GM23338 (cell line): ENCODE results near the gene HCST. TPM values are rescaled to one million over a fixed set of nuclear protein-coding genes. Genes with fewer than 3 reads are reported as not detected.

Experiments used
- CREB1 ChIP-seq: fragments of 250-450 bp; sonication (Bioruptor Pico); IDR thresholded peaks from 2 replicates; pipeline ENCODE4 v1.5.0; 2020; ENCODE audit warnings: low read depth, mild to moderate bottlenecking, moderate library complexity
- EZH2phosphoT487 ChIP-seq: fragments of 200-600 bp; sonication (generic); IDR thresholded peaks from one replicate; pipeline ENCODE4 v1.8.1; 2018; ENCODE audit warnings: antibody characterized with exemption; ENCODE audit not compliant: unreplicated experiment
- JUNB ChIP-seq: IDR thresholded peaks from one replicate; pipeline ENCODE4 v1.6.1; 2016; ENCODE audit warnings: antibody characterized with exemption; ENCODE audit not compliant: unreplicated experiment
- NANOG ChIP-seq: IDR thresholded peaks from 2 replicates; pipeline ENCODE4 v1.6.1; 2016; ENCODE audit warnings: antibody characterized with exemption, borderline replicate concordance
- ZNF331 ChIP-seq: fragments of 250-450 bp; sonication (Bioruptor Pico); IDR thresholded peaks from 2 replicates; pipeline ENCODE4 v1.5.0; 2020; ENCODE audit warnings: low read depth, mild to moderate bottlenecking, moderate library complexity
- polyA plus RNA-seq: library from polyadenylated mRNA; unstranded; fragments of >200 nt; fragmentation: Nextera tagmentation; extraction: Ambion mirVana; gene quantifications from 2 replicates; pipeline ENCODE4 v1.2.1, GENCODE V29; 2016
- total RNA-seq: library from RNA; depleted of rRNA; stranded (reverse); fragments of >200 nt; shearing (Covaris generic); gene quantifications from 2 replicates; pipeline ENCODE4 v1.2.3, GENCODE V29; 2014
- TF ChIP-seq, protein P1 (sequence below): fragments of 250-450 bp; sonication (Bioruptor Pico); IDR thresholded peaks from 2 replicates; pipeline ENCODE4 v1.5.0; 2020; ENCODE audit warnings: mild to moderate bottlenecking, moderate library complexity
- TF ChIP-seq, protein P2 (sequence below): IDR thresholded peaks from 2 replicates; pipeline ENCODE4 v1.6.1; 2016; ENCODE audit warnings: antibody characterized with exemption
- TF ChIP-seq, protein P3 (sequence below): IDR thresholded peaks from one replicate; pipeline ENCODE4 v1.6.1; 2018; ENCODE audit warnings: antibody characterized with exemption; ENCODE audit not compliant: unreplicated experiment

The HCST gene
- total and polyA plus RNA-seq, 2 experiments from 2014 or later, result 2.1 TPM; not detected in 1

DNA sequence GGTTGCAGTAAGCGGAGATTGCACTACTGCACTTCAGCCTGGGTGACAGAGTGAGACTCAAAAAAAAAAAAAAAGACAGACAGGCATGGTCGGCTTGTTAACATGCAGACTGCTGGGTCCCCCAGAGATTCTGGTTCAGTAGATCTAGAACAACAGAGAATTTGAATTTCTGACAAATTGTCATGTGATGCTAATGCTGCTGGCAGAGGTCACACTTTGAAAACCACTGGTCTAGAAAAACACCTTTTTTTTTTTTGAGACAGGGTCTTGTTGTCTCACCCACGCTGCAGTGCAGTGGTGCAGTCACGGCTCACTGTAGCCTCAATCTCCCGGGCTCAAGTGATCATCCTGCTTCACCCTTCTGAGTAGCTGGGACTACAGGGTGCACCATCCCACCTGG, 26.2 kb downstream of the HCST start (continued):
- TF ChIP-seq, protein P1, sequence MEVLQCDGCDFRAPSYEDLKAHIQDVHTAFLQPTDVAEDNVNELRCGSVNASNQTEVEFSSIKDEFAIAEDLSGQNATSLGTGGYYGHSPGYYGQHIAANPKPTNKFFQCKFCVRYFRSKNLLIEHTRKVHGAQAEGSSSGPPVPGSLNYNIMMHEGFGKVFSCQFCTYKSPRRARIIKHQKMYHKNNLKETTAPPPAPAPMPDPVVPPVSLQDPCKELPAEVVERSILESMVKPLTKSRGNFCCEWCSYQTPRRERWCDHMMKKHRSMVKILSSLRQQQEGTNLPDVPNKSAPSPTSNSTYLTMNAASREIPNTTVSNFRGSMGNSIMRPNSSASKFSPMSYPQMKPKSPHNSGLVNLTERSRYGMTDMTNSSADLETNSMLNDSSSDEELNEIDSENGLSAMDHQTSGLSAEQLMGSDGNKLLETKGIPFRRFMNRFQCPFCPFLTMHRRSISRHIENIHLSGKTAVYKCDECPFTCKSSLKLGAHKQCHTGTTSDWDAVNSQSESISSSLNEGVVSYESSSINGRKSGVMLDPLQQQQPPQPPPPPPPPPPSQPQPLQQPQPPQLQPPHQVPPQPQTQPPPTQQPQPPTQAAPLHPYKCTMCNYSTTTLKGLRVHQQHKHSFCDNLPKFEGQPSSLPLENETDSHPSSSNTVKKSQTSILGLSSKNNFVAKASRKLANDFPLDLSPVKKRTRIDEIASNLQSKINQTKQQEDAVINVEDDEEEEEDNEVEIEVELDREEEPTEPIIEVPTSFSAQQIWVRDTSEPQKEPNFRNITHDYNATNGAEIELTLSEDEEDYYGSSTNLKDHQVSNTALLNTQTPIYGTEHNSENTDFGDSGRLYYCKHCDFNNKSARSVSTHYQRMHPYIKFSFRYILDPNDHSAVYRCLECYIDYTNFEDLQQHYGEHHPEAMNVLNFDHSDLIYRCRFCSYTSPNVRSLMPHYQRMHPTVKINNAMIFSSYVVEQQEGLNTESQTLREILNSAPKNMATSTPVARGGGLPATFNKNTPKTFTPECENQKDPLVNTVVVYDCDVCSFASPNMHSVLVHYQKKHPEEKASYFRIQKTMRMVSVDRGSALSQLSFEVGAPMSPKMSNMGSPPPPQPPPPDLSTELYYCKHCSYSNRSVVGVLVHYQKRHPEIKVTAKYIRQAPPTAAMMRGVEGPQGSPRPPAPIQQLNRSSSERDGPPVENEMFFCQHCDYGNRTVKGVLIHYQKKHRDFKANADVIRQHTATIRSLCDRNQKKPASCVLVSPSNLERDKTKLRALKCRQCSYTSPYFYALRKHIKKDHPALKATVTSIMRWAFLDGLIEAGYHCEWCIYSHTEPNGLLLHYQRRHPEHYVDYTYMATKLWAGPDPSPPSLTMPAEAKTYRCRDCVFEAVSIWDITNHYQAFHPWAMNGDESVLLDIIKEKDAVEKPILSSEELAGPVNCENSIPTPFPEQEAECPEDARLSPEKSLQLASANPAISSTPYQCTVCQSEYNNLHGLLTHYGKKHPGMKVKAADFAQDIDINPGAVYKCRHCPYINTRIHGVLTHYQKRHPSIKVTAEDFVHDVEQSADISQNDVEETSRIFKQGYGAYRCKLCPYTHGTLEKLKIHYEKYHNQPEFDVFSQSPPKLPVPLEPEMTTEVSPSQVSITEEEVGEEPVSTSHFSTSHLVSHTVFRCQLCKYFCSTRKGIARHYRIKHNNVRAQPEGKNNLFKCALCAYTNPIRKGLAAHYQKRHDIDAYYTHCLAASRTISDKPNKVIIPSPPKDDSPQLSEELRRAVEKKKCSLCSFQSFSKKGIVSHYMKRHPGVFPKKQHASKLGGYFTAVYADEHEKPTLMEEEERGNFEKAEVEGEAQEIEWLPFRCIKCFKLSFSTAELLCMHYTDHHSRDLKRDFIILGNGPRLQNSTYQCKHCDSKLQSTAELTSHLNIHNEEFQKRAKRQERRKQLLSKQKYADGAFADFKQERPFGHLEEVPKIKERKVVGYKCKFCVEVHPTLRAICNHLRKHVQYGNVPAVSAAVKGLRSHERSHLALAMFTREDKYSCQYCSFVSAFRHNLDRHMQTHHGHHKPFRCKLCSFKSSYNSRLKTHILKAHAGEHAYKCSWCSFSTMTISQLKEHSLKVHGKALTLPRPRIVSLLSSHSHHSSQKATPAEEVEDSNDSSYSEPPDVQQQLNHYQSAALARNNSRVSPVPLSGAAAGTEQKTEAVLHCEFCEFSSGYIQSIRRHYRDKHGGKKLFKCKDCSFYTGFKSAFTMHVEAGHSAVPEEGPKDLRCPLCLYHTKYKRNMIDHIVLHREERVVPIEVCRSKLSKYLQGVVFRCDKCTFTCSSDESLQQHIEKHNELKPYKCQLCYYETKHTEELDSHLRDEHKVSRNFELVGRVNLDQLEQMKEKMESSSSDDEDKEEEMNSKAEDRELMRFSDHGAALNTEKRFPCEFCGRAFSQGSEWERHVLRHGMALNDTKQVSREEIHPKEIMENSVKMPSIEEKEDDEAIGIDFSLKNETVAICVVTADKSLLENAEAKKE (CRISPR knock-in tag), result no peak
- TF ChIP-seq NANOG (no peak), CREB1 (no peak), ZNF331 (CRISPR knock-in tag) (no peak), EZH2phosphoT487 (no peak), JUNB (no peak)
- TF ChIP-seq, protein P2, sequence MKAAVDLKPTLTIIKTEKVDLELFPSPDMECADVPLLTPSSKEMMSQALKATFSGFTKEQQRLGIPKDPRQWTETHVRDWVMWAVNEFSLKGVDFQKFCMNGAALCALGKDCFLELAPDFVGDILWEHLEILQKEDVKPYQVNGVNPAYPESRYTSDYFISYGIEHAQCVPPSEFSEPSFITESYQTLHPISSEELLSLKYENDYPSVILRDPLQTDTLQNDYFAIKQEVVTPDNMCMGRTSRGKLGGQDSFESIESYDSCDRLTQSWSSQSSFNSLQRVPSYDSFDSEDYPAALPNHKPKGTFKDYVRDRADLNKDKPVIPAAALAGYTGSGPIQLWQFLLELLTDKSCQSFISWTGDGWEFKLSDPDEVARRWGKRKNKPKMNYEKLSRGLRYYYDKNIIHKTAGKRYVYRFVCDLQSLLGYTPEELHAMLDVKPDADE, result no peak
- TF ChIP-seq, protein P3, sequence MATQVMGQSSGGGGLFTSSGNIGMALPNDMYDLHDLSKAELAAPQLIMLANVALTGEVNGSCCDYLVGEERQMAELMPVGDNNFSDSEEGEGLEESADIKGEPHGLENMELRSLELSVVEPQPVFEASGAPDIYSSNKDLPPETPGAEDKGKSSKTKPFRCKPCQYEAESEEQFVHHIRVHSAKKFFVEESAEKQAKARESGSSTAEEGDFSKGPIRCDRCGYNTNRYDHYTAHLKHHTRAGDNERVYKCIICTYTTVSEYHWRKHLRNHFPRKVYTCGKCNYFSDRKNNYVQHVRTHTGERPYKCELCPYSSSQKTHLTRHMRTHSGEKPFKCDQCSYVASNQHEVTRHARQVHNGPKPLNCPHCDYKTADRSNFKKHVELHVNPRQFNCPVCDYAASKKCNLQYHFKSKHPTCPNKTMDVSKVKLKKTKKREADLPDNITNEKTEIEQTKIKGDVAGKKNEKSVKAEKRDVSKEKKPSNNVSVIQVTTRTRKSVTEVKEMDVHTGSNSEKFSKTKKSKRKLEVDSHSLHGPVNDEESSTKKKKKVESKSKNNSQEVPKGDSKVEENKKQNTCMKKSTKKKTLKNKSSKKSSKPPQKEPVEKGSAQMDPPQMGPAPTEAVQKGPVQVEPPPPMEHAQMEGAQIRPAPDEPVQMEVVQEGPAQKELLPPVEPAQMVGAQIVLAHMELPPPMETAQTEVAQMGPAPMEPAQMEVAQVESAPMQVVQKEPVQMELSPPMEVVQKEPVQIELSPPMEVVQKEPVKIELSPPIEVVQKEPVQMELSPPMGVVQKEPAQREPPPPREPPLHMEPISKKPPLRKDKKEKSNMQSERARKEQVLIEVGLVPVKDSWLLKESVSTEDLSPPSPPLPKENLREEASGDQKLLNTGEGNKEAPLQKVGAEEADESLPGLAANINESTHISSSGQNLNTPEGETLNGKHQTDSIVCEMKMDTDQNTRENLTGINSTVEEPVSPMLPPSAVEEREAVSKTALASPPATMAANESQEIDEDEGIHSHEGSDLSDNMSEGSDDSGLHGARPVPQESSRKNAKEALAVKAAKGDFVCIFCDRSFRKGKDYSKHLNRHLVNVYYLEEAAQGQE, result no peak
